H1 (cell line): ENCODE data around the gene SMYD3. TPM values are rescaled to one million over a fixed set of nuclear protein-coding genes. Genes with fewer than 3 reads are reported as not detected.

ENCODE experiments used
- CTCF ChIA-PET: fragments of 300-600 bp; sonication (Branson Sonifier 250); formaldehyde crosslinking; loops from one replicate; lab custom pipeline; 2021; ENCODE audit not compliant: partially characterized antibody; lab: Charles Lee
- POLR2A ChIA-PET: fragments of 300-600 bp; sonication (Branson Sonifier 250); formaldehyde crosslinking; loops from one replicate; lab custom pipeline; 2021; ENCODE audit warnings: inconsistent platforms; ENCODE audit not compliant: partially characterized antibody; lab: Charles Lee
- DNase-seq, 2 experiments: peaks; one replicate each; pipeline versions ENCODE4 v3.0.0 to v3.0.0-alpha.2; 2010 to 2022; ENCODE audit warnings: low spot score in 2 of 2, low read depth in 1 of 2, mixed read lengths in 1 of 2
- FAIRE-seq: peaks from 2 replicates; lab custom pipeline; 2011; peaks lifted over from hg19 to GRCh38; lab: Jason Lieb, UNC
- H2AFZ ChIP-seq: 2 replicates; pipeline ENCODE4 v1.8.1; 2012; ENCODE audit warnings: low read length, inconsistent platforms
- H2AK5ac ChIP-seq: 2 replicates; pipeline ENCODE4 v1.6.1; 2013; ENCODE audit warnings: low read depth, low read length
- H2BK120ac ChIP-seq: replicated peaks from 2 replicates; pipeline ENCODE3; 2013; ENCODE audit warnings: low read depth, low read length, inconsistent platforms
- H2BK12ac ChIP-seq: 2 replicates; pipeline ENCODE4 v1.6.1; 2013; ENCODE audit warnings: low read depth, low read length
- H2BK15ac ChIP-seq: 2 replicates; pipeline ENCODE4 v1.6.1; 2013; ENCODE audit warnings: low read length
- H2BK20ac ChIP-seq: 2 replicates; pipeline ENCODE4 v1.6.1; 2013; ENCODE audit warnings: low read length
- H2BK5ac ChIP-seq: 2 replicates; pipeline ENCODE4 v1.6.1; 2013; ENCODE audit warnings: low read depth, low read length
- H3K14ac ChIP-seq: 2 replicates; pipeline ENCODE4 v1.6.1; 2013; ENCODE audit warnings: inconsistent platforms; ENCODE audit not compliant: insufficient read length
- H3K18ac ChIP-seq: 2 replicates; pipeline ENCODE4 v1.6.1; 2013; ENCODE audit warnings: low read length; ENCODE audit errors: extremely low read depth
- H3K23ac ChIP-seq: 2 replicates; pipeline ENCODE4 v1.6.1; 2013; ENCODE audit warnings: inconsistent platforms; ENCODE audit not compliant: insufficient read length
- H3K23me2 ChIP-seq: 2 replicates; pipeline ENCODE4 v1.6.1; 2013; ENCODE audit warnings: low read depth, low read length
- H3K27ac ChIP-seq: 2 replicates; pipeline ENCODE4 v1.6.1; 2011; ENCODE audit warnings: low read depth, low read length, inconsistent platforms
- H3K27me3 ChIP-seq, 4 experiments: replicated peaks in 1 of 4; 1 replicate in 1 of 4; 2 replicates in 3 of 4; pipeline versions ENCODE4 v1.6.1 to v1.8.1; 2011 to 2013; ENCODE audit warnings: low read length in 3 of 4, mild to moderate bottlenecking in 3 of 4, inconsistent platforms in 2 of 4, mixed read lengths in 2 of 4, moderate library complexity in 1 of 4; ENCODE audit not compliant: control insufficient read depth in 3 of 4, insufficient read depth in 3 of 4; ENCODE audit errors: extremely low read depth in 1 of 4
- H3K36me3 ChIP-seq, 4 experiments: 2 replicates each; pipeline versions ENCODE4 v1.6.1 to v1.8.1; 2011 to 2013; ENCODE audit warnings: mild to moderate bottlenecking in 4 of 4, low read length in 3 of 4, moderate library complexity in 2 of 4, control low read depth in 1 of 4, inconsistent platforms in 1 of 4; ENCODE audit not compliant: insufficient read depth in 4 of 4, control insufficient read depth in 2 of 4
- H3K4ac ChIP-seq: replicated peaks from 2 replicates; pipeline ENCODE3; 2013; ENCODE audit warnings: low read length, low read depth, mixed read lengths, inconsistent platforms; ENCODE audit not compliant: insufficient read length
- H3K4me1 ChIP-seq, 4 experiments: replicated peaks in 1 of 4; 1 replicate in 1 of 4; 2 replicates in 3 of 4; pipeline versions ENCODE4 v1.6.1 to v1.8.1; 2011 to 2013; ENCODE audit warnings: low read length in 3 of 4, inconsistent platforms in 2 of 4, mixed read lengths in 1 of 4; ENCODE audit not compliant: insufficient read depth in 4 of 4, control insufficient read depth in 3 of 4
- H3K4me2 ChIP-seq, 2 experiments: 2 replicates each; pipeline versions ENCODE4 v1.6.1 to v1.8.1; 2011 to 2013; ENCODE audit warnings: low read depth in 2 of 2, low read length in 2 of 2, control low read depth in 1 of 2, inconsistent platforms in 1 of 2, mild to moderate bottlenecking in 1 of 2; ENCODE audit not compliant: insufficient read depth in 1 of 2
- H3K4me3 ChIP-seq, 4 experiments: fragments of 200-600, 300-600 bp in 1 of 4; sonication (generic), shearing (Covaris generic), sonication (Bioruptor Twin) in 1 of 4; 2 replicates each; pipeline versions ENCODE4 v1.5.1 to v1.8.1; 2011 to 2016; ENCODE audit warnings: low read length in 4 of 4, low read depth in 3 of 4, control low read depth in 2 of 4, inconsistent platforms in 2 of 4, mild to moderate bottlenecking in 2 of 4, mixed read lengths in 1 of 4, moderate library complexity in 1 of 4; ENCODE audit not compliant: insufficient read depth in 2 of 4; ENCODE audit errors: extremely low read depth in 1 of 4
- H3K56ac ChIP-seq: replicated peaks from 2 replicates; pipeline ENCODE3; 2013; ENCODE audit warnings: low read depth, mild to moderate bottlenecking, mixed read lengths, low read length, inconsistent platforms; ENCODE audit not compliant: insufficient read length
- H3K79me1 ChIP-seq: 2 replicates; pipeline ENCODE4 v1.6.1; 2013; ENCODE audit warnings: low read depth, low read length, control low read depth
- H3K79me2 ChIP-seq, 2 experiments: 2 replicates each; pipeline versions ENCODE4 v1.6.1 to v1.8.1; 2012 to 2013; ENCODE audit warnings: low read length in 2 of 2, mild to moderate bottlenecking in 2 of 2, inconsistent platforms in 1 of 2; ENCODE audit not compliant: insufficient read depth in 2 of 2, control insufficient read depth in 1 of 2
- H3K9ac ChIP-seq, 4 experiments: replicated peaks in 1 of 4; 1 replicate in 1 of 4; 2 replicates in 3 of 4; pipeline versions ENCODE4 v1.6.1 to v1.8.1; 2011 to 2013; ENCODE audit warnings: low read depth in 3 of 4, low read length in 3 of 4, control low read depth in 2 of 4, mild to moderate bottlenecking in 2 of 4, moderate library complexity in 2 of 4, inconsistent platforms in 1 of 4; ENCODE audit errors: extremely low read depth in 1 of 4
- H3K9me3 ChIP-seq, 2 experiments: 2 replicates each; pipeline versions ENCODE4 v1.6.1 to v1.8.1; 2012 to 2013; ENCODE audit warnings: mild to moderate bottlenecking in 2 of 2, moderate library complexity in 2 of 2, control low read depth in 1 of 2, inconsistent platforms in 1 of 2, low read depth in 1 of 2, low read length in 1 of 2, mixed read lengths in 1 of 2; ENCODE audit not compliant: insufficient read depth in 2 of 2
- H4K20me1 ChIP-seq, 2 experiments: replicated peaks in 1 of 2; 2 replicates each; pipeline versions ENCODE3 to v1.8.1; 2011 to 2013; ENCODE audit warnings: inconsistent platforms in 2 of 2, low read length in 2 of 2, mild to moderate bottlenecking in 1 of 2; ENCODE audit not compliant: insufficient read depth in 2 of 2, control insufficient read depth in 1 of 2
- H4K5ac ChIP-seq: 2 replicates; pipeline ENCODE4 v1.6.1; 2013; ENCODE audit warnings: low read length, low read depth, mixed read lengths, inconsistent platforms; ENCODE audit not compliant: insufficient read length
- H4K8ac ChIP-seq: 2 replicates; pipeline ENCODE4 v1.8.0; 2013; ENCODE audit warnings: mild to moderate bottlenecking, moderate library complexity, low read length, inconsistent platforms; ENCODE audit not compliant: insufficient read depth; ENCODE audit errors: extremely low read depth
- H4K91ac ChIP-seq: replicated peaks from 2 replicates; pipeline ENCODE3; 2013; ENCODE audit warnings: low read length, mixed read lengths, inconsistent platforms; ENCODE audit not compliant: insufficient read length
- WGBS, 2 experiments: shearing (Covaris generic) in 1 of 2; methylation state at CpG; one replicate each; pipeline versions ENCODE4 v1.1.6 to v1.1.7; 2013 to 2015; ENCODE audit warnings: low lambda C conversion rate in 2 of 2, mixed read lengths in 2 of 2, inconsistent platforms in 1 of 2, low coverage in 1 of 2, missing lambda C conversion rate in 1 of 2; ENCODE audit not compliant: insufficient replicate concordance in 2 of 2, insufficient coverage in 1 of 2, insufficient read length in 1 of 2; ENCODE audit errors: extremely low coverage in 1 of 2, missing lambda C conversion rate in 1 of 2; 5-methylcytosine and 5-hydroxymethylcytosine counted together
- polyA plus RNA-seq, 7 experiments: library from polyadenylated mRNA; depleted of rRNA in 3 of 7; stranded (reverse) in 5 of 7; unstranded in 2 of 7; fragments of >200 nt in 5 of 7; fragments of 200-250 nt in 2 of 7; gene quantifications; 1 replicate in 5 of 7; 2 replicates in 1 of 7; 4 replicates in 1 of 7; pipeline versions ENCODE4 v1.2.1 to v1.2.3, GENCODE V29; 2011 to 2013; ENCODE audit warnings: missing spikeins in 2 of 7, mixed read lengths in 2 of 7
- total RNA-seq: library from RNA; stranded (reverse); fragmentation: NEBNext Ultra II Directional; extraction: Animal tissue kit (Norgen Biotek cat#: 25700); gene quantifications from 2 replicates; pipeline ENCODE4 v1.2.1, GENCODE V29; 2021
- TF ChIP-seq, protein P1 (sequence below): fragments of 300-600 bp; sonication (generic); IDR thresholded peaks from 2 replicates; pipeline ENCODE4 v1.7.1; 2012; ENCODE audit warnings: low read length, moderate library complexity, mild to moderate bottlenecking, inconsistent platforms; ENCODE audit not compliant: insufficient replicate concordance

Gene SMYD3
- total and polyA plus RNA-seq, 2 of the 8 experiments (the other 6 are each of a cell fraction or from before 2014, with no cell fraction given) = 17.3 to 25.4 TPM

DNA sequence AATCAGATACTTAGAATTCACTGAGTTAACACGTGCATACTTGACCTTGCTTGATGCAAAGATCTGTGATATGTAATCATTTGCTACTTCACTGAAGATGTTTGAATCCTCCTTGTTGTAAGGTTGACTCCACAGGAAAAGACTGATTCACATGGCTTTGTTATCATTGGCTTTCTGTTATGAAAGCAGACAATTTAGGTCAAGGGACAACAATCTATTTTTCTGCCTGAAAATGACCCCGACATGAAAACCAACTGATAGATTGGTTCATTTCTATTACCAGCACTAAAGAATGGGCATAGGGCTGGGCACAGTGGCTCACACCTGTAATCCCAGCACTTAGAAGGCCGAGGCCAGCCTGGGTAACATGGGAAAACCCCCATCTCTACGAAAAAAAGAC, 546.9 kb downstream of the SMYD3 start:
- Histone ChIP-seq H3K9me3 (no peaks in the 10 kb centered on the region), H3K36me3 (no peaks in the 10 kb centered on the region), H3K4me1 (no peaks in the 10 kb centered on the region), H2BK15ac (no peak overlapping the region), H3K4ac (no peak overlapping the region), H3K4me2 (no peak overlapping the region), H3K79me2 (no peaks in the 10 kb centered on the region), H3K27me3 (no peaks in the 10 kb centered on the region), H3K23ac (no peak overlapping the region), H3K79me1 (no peaks in the 10 kb centered on the region), H4K20me1 (no peaks in the 10 kb centered on the region), H3K27ac (no peak overlapping the region), H3K18ac (no peak overlapping the region), H3K56ac (no peak overlapping the region), H3K4me3 (no peak overlapping the region), H2BK12ac (no peak overlapping the region), H4K8ac (no peak overlapping the region), H4K5ac (no peak overlapping the region), H4K91ac (no peak overlapping the region), H2AFZ (no peak overlapping the region), H2BK120ac (no peak overlapping the region), H2BK5ac (no peak overlapping the region), H2AK5ac (no peak overlapping the region), H3K23me2 (no peaks in the 10 kb centered on the region), H2BK20ac (no peak overlapping the region), H3K9ac (no peak overlapping the region), H3K14ac (no peak overlapping the region)
- CTCF ChIA-PET = no interaction called here
- POLR2A ChIA-PET = no interaction called here
- DNase-seq = no peak
- 83% methylated on average over 4 of the region's 4 CpGs; no CpG with 5 or more reads in 1 of the 2 experiments for WGBS, 2 experiments
- no peak for FAIRE-seq
- TF ChIP-seq, protein P1, sequence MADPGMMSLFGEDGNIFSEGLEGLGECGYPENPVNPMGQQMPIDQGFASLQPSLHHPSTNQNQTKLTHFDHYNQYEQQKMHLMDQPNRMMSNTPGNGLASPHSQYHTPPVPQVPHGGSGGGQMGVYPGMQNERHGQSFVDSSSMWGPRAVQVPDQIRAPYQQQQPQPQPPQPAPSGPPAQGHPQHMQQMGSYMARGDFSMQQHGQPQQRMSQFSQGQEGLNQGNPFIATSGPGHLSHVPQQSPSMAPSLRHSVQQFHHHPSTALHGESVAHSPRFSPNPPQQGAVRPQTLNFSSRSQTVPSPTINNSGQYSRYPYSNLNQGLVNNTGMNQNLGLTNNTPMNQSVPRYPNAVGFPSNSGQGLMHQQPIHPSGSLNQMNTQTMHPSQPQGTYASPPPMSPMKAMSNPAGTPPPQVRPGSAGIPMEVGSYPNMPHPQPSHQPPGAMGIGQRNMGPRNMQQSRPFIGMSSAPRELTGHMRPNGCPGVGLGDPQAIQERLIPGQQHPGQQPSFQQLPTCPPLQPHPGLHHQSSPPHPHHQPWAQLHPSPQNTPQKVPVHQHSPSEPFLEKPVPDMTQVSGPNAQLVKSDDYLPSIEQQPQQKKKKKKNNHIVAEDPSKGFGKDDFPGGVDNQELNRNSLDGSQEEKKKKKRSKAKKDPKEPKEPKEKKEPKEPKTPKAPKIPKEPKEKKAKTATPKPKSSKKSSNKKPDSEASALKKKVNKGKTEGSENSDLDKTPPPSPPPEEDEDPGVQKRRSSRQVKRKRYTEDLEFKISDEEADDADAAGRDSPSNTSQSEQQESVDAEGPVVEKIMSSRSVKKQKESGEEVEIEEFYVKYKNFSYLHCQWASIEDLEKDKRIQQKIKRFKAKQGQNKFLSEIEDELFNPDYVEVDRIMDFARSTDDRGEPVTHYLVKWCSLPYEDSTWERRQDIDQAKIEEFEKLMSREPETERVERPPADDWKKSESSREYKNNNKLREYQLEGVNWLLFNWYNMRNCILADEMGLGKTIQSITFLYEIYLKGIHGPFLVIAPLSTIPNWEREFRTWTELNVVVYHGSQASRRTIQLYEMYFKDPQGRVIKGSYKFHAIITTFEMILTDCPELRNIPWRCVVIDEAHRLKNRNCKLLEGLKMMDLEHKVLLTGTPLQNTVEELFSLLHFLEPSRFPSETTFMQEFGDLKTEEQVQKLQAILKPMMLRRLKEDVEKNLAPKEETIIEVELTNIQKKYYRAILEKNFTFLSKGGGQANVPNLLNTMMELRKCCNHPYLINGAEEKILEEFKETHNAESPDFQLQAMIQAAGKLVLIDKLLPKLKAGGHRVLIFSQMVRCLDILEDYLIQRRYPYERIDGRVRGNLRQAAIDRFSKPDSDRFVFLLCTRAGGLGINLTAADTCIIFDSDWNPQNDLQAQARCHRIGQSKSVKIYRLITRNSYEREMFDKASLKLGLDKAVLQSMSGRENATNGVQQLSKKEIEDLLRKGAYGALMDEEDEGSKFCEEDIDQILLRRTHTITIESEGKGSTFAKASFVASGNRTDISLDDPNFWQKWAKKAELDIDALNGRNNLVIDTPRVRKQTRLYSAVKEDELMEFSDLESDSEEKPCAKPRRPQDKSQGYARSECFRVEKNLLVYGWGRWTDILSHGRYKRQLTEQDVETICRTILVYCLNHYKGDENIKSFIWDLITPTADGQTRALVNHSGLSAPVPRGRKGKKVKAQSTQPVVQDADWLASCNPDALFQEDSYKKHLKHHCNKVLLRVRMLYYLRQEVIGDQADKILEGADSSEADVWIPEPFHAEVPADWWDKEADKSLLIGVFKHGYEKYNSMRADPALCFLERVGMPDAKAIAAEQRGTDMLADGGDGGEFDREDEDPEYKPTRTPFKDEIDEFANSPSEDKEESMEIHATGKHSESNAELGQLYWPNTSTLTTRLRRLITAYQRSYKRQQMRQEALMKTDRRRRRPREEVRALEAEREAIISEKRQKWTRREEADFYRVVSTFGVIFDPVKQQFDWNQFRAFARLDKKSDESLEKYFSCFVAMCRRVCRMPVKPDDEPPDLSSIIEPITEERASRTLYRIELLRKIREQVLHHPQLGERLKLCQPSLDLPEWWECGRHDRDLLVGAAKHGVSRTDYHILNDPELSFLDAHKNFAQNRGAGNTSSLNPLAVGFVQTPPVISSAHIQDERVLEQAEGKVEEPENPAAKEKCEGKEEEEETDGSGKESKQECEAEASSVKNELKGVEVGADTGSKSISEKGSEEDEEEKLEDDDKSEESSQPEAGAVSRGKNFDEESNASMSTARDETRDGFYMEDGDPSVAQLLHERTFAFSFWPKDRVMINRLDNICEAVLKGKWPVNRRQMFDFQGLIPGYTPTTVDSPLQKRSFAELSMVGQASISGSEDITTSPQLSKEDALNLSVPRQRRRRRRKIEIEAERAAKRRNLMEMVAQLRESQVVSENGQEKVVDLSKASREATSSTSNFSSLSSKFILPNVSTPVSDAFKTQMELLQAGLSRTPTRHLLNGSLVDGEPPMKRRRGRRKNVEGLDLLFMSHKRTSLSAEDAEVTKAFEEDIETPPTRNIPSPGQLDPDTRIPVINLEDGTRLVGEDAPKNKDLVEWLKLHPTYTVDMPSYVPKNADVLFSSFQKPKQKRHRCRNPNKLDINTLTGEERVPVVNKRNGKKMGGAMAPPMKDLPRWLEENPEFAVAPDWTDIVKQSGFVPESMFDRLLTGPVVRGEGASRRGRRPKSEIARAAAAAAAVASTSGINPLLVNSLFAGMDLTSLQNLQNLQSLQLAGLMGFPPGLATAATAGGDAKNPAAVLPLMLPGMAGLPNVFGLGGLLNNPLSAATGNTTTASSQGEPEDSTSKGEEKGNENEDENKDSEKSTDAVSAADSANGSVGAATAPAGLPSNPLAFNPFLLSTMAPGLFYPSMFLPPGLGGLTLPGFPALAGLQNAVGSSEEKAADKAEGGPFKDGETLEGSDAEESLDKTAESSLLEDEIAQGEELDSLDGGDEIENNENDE = no peak
